H1 (cell line): ENCODE measurements around the gene RPP25L.

Source experiments
- CEBPB ChIP-seq: IDR thresholded peaks from 2 replicates; pipeline ENCODE4 v1.6.1; 2012; ENCODE audit warnings: low read depth, low read length
- CHD2 ChIP-seq: IDR thresholded peaks from 2 replicates; pipeline ENCODE4 v1.6.1; 2012; ENCODE audit warnings: low read length, improper control_type of control experiment
- CREB1 ChIP-seq: IDR thresholded peaks from 2 replicates; pipeline ENCODE4 v1.6.1; 2012; ENCODE audit warnings: inconsistent platforms
- CTCF ChIP-seq, 3 experiments: IDR thresholded peaks; 1 replicate in 2 of 3; 2 replicates in 1 of 3; pipeline versions ENCODE4 v1.5.1 to v1.6.1; 2011; ENCODE audit warnings: low read length in 3 of 3, mild to moderate bottlenecking in 3 of 3, inconsistent platforms in 2 of 3, low read depth in 1 of 3, moderate library complexity in 1 of 3; ENCODE audit not compliant: insufficient read depth in 1 of 3; ENCODE audit errors: control extremely low read depth in 1 of 3
- KDM1A ChIP-seq: fragments of 200-600, 300-600 bp; sonication (generic); IDR thresholded peaks from 2 replicates; pipeline ENCODE4 v1.7.1; 2016; ENCODE audit warnings: mild to moderate bottlenecking, low read length, borderline replicate concordance
- POLR2A ChIP-seq, 2 experiments: IDR thresholded peaks; 1 replicate in 1 of 2; 2 replicates in 1 of 2; pipeline ENCODE4 v1.6.1; 2011; ENCODE audit warnings: low read depth in 2 of 2, low read length in 2 of 2, mild to moderate bottlenecking in 2 of 2; ENCODE audit errors: control extremely low read depth in 1 of 2
- SAP30 ChIP-seq: fragments of 300-600 bp; sonication (generic); IDR thresholded peaks from 2 replicates; pipeline ENCODE4 v1.7.1; 2012; ENCODE audit warnings: low read length, moderate library complexity, mild to moderate bottlenecking, inconsistent platforms; ENCODE audit not compliant: insufficient read depth, insufficient replicate concordance
- SP1 ChIP-seq: IDR thresholded peaks from 2 replicates; pipeline ENCODE4 v1.6.1; 2011; ENCODE audit warnings: low read depth, low read length
- SP4 ChIP-seq: IDR thresholded peaks from 2 replicates; pipeline ENCODE4 v1.6.1; 2012; ENCODE audit warnings: low read length, inconsistent platforms
- TAF1 ChIP-seq: IDR thresholded peaks from 2 replicates; pipeline ENCODE4 v1.6.1; 2011; ENCODE audit warnings: mild to moderate bottlenecking, low read depth, low read length
- TBP ChIP-seq: IDR thresholded peaks from 2 replicates; pipeline ENCODE4 v1.6.1; 2011; ENCODE audit warnings: low read depth, low read length, improper control_type of control experiment
- TEAD4 ChIP-seq: IDR thresholded peaks from 2 replicates; pipeline ENCODE4 v1.6.1; 2012; ENCODE audit warnings: low read depth, low read length, inconsistent platforms, mixed read lengths

GRCh38 chr9:34612788-34613390, 992 bp upstream of the RPP25L start:
- TF ChIP-seq CEBPB (peak; percentile 17; the same call in 1 of the 2 replicates), POLR2A (IDR thresholded peaks at IDR 0.05; ENCODE audit: control extremely low read depth in 1 of 2, low read depth in 2 of 2, low read length in 2 of 2) (no peak), CTCF (IDR thresholded peaks at IDR 0.05; ENCODE audit: control extremely low read depth in 1 of 3, insufficient read depth in 1 of 3, low read depth in 1 of 3, low read length in 3 of 3) (peak; percentile 81 to 95 (median 88)), KDM1A (no peak), TEAD4 (no peak), TAF1 (no peak), TBP (no peak; the same call in 1 of the 2 replicates), SAP30 (no peak), SP4 (no peak), CHD2 (no peak), SP1 (no peak), CREB1 (no peak)
